Measurements from ENCODE around the gene PLEKHH1. TPM values are rescaled to one million over a fixed set of nuclear protein-coding genes. Genes with fewer than 3 reads are reported as not detected.

PLEKHH1 gene
- total and polyA plus RNA-seq, 2 of the 8 experiments (the other 6 are each of a cell fraction or from before 2014, with no cell fraction given) = 28.3 to 33.3 TPM

- no peak for TF ChIP-seq TCF12 (IDR thresholded peaks at IDR 0.05; ENCODE audit: low read depth, low read length)
- TF ChIP-seq, protein P1, sequence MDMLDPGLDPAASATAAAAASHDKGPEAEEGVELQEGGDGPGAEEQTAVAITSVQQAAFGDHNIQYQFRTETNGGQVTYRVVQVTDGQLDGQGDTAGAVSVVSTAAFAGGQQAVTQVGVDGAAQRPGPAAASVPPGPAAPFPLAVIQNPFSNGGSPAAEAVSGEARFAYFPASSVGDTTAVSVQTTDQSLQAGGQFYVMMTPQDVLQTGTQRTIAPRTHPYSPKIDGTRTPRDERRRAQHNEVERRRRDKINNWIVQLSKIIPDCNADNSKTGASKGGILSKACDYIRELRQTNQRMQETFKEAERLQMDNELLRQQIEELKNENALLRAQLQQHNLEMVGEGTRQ (IDR thresholded peaks at IDR 0.05; ENCODE audit: low read length) = no peak
- TF ChIP-seq BACH1 (IDR thresholded peaks at IDR 0.05; ENCODE audit: low read length) = no peak
- no peak for TF ChIP-seq ASH2L (IDR thresholded peaks at IDR 0.05; ENCODE audit: low read length)
- TF ChIP-seq SP2 (IDR thresholded peaks at IDR 0.05; ENCODE audit: low read length) = no peak
- TF ChIP-seq POU5F1 (IDR thresholded peaks at IDR 0.05; ENCODE audit: low read depth, low read length) = no peak
- TF ChIP-seq, protein P2, sequence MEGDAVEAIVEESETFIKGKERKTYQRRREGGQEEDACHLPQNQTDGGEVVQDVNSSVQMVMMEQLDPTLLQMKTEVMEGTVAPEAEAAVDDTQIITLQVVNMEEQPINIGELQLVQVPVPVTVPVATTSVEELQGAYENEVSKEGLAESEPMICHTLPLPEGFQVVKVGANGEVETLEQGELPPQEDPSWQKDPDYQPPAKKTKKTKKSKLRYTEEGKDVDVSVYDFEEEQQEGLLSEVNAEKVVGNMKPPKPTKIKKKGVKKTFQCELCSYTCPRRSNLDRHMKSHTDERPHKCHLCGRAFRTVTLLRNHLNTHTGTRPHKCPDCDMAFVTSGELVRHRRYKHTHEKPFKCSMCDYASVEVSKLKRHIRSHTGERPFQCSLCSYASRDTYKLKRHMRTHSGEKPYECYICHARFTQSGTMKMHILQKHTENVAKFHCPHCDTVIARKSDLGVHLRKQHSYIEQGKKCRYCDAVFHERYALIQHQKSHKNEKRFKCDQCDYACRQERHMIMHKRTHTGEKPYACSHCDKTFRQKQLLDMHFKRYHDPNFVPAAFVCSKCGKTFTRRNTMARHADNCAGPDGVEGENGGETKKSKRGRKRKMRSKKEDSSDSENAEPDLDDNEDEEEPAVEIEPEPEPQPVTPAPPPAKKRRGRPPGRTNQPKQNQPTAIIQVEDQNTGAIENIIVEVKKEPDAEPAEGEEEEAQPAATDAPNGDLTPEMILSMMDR (IDR thresholded peaks at IDR 0.05; ENCODE audit: control extremely low read depth in 1 of 3, insufficient read depth in 1 of 3, low read depth in 1 of 3, low read length in 3 of 3) = no peak
- no peak for TF ChIP-seq CEBPB (IDR thresholded peaks at IDR 0.05; ENCODE audit: low read depth, low read length)
- Histone ChIP-seq H2AK5ac (ENCODE audit: low read depth, low read length) (no peak overlapping the region), H3K18ac (ENCODE audit: extremely low read depth, low read length) (no peak overlapping the region), H2BK20ac (ENCODE audit: low read length) (no peak overlapping the region), H3K36me3 (ENCODE audit: control insufficient read depth in 2 of 4, insufficient read depth in 4 of 4, low read length in 3 of 4) (peaks cover 0 to 8% (median 2%) of the 10 kb centered on the region in 4 experiments; a peak in 3 of 8 replicates), H3K23me2 (ENCODE audit: low read depth, low read length) (no peaks in the 10 kb centered on the region), H4K8ac (ENCODE audit: extremely low read depth, insufficient read depth, low read length) (no peak overlapping the region), H3K27ac (ENCODE audit: low read depth, low read length) (no peak overlapping the region), H3K4me1 (replicated peaks in 1 of 4; ENCODE audit: control insufficient read depth in 3 of 4, insufficient read depth in 4 of 4, low read length in 3 of 4) (peaks cover 0 to 1% (median 0%) of the 10 kb centered on the region in 4 experiments; a peak in 1 of 7 replicates), H2BK120ac (replicated peaks; ENCODE audit: low read depth, low read length) (no peak overlapping the region), H2BK15ac (ENCODE audit: low read length) (no peak overlapping the region), H4K5ac (ENCODE audit: insufficient read length, low read depth, low read length) (no peak overlapping the region), H3K27me3 (replicated peaks in 1 of 4; ENCODE audit: control insufficient read depth in 3 of 4, extremely low read depth in 1 of 4, insufficient read depth in 3 of 4, low read length in 3 of 4) (no peaks in the 10 kb centered on the region), H3K4me3 (ENCODE audit: extremely low read depth in 1 of 4, insufficient read depth in 2 of 4, low read depth in 3 of 4, low read length in 4 of 4) (no peak overlapping the region), H4K91ac (replicated peaks; ENCODE audit: insufficient read length, low read length) (no peak overlapping the region), H3K23ac (ENCODE audit: insufficient read length) (no peak overlapping the region), H3K79me2 (ENCODE audit: control insufficient read depth in 1 of 2, insufficient read depth in 2 of 2, low read length in 2 of 2) (no peaks in the 10 kb centered on the region), H3K9ac (replicated peaks in 1 of 4; ENCODE audit: extremely low read depth in 1 of 4, low read depth in 3 of 4, low read length in 3 of 4) (no peak overlapping the region), H4K20me1 (replicated peaks in 1 of 2; ENCODE audit: control insufficient read depth in 1 of 2, insufficient read depth in 2 of 2, low read length in 2 of 2) (peaks cover 0 to 1% of the 10 kb centered on the region in 2 experiments), H3K56ac (replicated peaks; ENCODE audit: insufficient read length, low read depth, low read length) (no peak overlapping the region), H3K4me2 (ENCODE audit: insufficient read depth in 1 of 2, low read depth in 2 of 2, low read length in 2 of 2) (no peak overlapping the region), H2AFZ (ENCODE audit: low read length) (no peak overlapping the region), H2BK12ac (ENCODE audit: low read depth, low read length) (no peak overlapping the region), H2BK5ac (ENCODE audit: low read depth, low read length) (no peak overlapping the region), H3K79me1 (ENCODE audit: low read depth, low read length) (no peaks in the 10 kb centered on the region; the same call in 1 of the 2 replicates), H3K9me3 (ENCODE audit: insufficient read depth in 2 of 2, low read depth in 1 of 2, low read length in 1 of 2) (no peaks in the 10 kb centered on the region), H3K4ac (replicated peaks; ENCODE audit: insufficient read length, low read depth, low read length) (no peak overlapping the region), H3K14ac (ENCODE audit: insufficient read length) (no peak overlapping the region)
- DNase-seq (ENCODE audit: low read depth in 1 of 2, low spot score in 2 of 2) (no peak), FAIRE-seq (no peak)
- ChIA-PET CTCF (ENCODE audit: partially characterized antibody) (interaction anchor here (0.6 to 2.4 kb wide), 4 partner anchors 9 to 101 kb away, joined by 3 to 4 read pairs (median 3); no protein-coding TSS in a partner anchor), POLR2A (ENCODE audit: partially characterized antibody) (interaction anchor here (1.2 kb wide), 1 partner anchor 26 kb away, joined by 3 read pairs; no protein-coding TSS in a partner anchor)
Observed at GRCh38 chr14:67627519-67627918, 94.4 kb downstream of the PLEKHH1 start.
